ENCODE measurements around the gene FBXL20. TPM values are rescaled to one million over a fixed set of nuclear protein-coding genes. Genes with fewer than 3 reads are reported as not detected.
"Not testable (repeated sequence)": the region's sequence is repeated elsewhere in the genome, so short reads cannot be mapped to it uniquely, and the experiment has no call there.

The FBXL20 gene
- total and polyA plus RNA-seq, 4 donors = 3.2 to 31.7 (median 11.5) TPM

DNA sequence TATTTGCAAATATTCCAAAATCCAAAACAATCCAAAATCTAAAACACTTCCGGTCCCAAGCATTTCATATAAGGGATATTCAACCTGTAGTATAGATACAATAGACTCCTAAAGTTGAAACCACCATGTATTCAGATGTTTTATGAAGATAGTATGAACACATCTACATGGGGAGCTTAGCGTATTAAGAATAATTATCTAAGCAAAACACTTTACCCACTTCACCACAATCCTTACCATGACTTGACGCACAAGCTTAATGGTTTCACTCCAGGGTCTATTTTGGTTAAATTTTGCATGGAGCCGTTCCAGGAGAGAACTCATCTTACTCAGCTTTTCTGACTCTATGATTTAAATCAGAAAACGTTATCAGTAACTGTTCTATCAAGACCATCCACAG, 46.1 kb upstream of the FBXL20 start:
- no peaks in the 10 kb centered on the region for H3K27me3 ChIP-seq (ENCODE audit: control insufficient read depth in 3 of 3, insufficient read depth in 3 of 3, low read length in 2 of 3)
- 92 to 94% methylated on average over 5 of the region's 5 CpGs for WGBS, 2 donors
- ATAC-seq (ENCODE audit: insufficient read depth, low FRiP score) = no peak
- H3K4me3 ChIP-seq = no peak overlapping the region
- TF ChIP-seq, protein P1, sequence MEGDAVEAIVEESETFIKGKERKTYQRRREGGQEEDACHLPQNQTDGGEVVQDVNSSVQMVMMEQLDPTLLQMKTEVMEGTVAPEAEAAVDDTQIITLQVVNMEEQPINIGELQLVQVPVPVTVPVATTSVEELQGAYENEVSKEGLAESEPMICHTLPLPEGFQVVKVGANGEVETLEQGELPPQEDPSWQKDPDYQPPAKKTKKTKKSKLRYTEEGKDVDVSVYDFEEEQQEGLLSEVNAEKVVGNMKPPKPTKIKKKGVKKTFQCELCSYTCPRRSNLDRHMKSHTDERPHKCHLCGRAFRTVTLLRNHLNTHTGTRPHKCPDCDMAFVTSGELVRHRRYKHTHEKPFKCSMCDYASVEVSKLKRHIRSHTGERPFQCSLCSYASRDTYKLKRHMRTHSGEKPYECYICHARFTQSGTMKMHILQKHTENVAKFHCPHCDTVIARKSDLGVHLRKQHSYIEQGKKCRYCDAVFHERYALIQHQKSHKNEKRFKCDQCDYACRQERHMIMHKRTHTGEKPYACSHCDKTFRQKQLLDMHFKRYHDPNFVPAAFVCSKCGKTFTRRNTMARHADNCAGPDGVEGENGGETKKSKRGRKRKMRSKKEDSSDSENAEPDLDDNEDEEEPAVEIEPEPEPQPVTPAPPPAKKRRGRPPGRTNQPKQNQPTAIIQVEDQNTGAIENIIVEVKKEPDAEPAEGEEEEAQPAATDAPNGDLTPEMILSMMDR (IDR thresholded peaks at IDR 0.05; ENCODE audit: control extremely low read depth, extremely low read depth) = no peak
- H3K36me3 ChIP-seq (ENCODE audit: control insufficient read depth in 4 of 4, insufficient read depth in 4 of 4, low read length in 4 of 4) = peaks cover 9 to 20% (median 13%) of the 10 kb centered on the region in 4 donors
- no peak overlapping the region for H3K9ac ChIP-seq (ENCODE audit: insufficient read depth in 1 of 2, low read length in 2 of 2)
- no peak for DNase-seq
- no peaks in the 10 kb centered on the region for H3K9me3 ChIP-seq (ENCODE audit: control insufficient read depth in 4 of 4, insufficient read depth in 3 of 4, low read length in 3 of 4)
- H3K4me1 ChIP-seq (ENCODE audit: control insufficient read depth in 5 of 5, insufficient read depth in 5 of 5, low read length in 5 of 5) = peaks cover 0 to 12% (median 6%) of the 10 kb centered on the region in 5 donors
- H3K27ac ChIP-seq (ENCODE audit: low read depth in 1 of 2, low read length in 1 of 2) = no peak overlapping the region

DNA sequence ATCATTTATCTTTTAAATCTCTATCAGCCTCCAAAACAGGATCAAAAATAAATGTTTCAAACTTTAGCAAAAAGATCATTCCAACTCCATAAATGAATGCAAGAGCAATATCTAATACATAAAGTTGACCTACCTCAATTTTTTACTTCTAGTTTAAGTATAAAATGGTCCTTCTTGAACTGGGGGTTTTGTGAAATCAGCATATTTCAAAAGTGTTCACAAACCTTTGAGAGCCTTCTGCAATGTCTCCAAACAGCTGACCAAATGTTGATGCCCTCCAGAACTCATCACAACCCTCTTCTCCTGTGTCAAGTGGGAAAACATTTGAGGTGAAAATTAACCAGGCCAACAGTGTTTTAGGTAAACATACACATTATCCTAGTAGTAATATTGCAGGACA, 41.9 kb upstream of the FBXL20 start:
- Histone ChIP-seq H3K36me3 (ENCODE audit: control insufficient read depth in 4 of 4, insufficient read depth in 4 of 4, low read length in 4 of 4) (peaks cover 10 to 33% (median 27%) of the 10 kb centered on the region in 4 donors), H3K9ac (ENCODE audit: insufficient read depth in 1 of 2, low read length in 2 of 2) (no peak overlapping the region), H3K27ac (ENCODE audit: low read depth in 1 of 2, low read length in 1 of 2) (no peak overlapping the region), H3K27me3 (ENCODE audit: control insufficient read depth in 3 of 3, insufficient read depth in 3 of 3, low read length in 2 of 3) (no peaks in the 10 kb centered on the region), H3K4me3 (no peak overlapping the region), H3K4me1 (ENCODE audit: control insufficient read depth in 5 of 5, insufficient read depth in 5 of 5, low read length in 5 of 5) (no peaks in the 10 kb centered on the region), H3K9me3 (ENCODE audit: control insufficient read depth in 4 of 4, insufficient read depth in 3 of 4, low read length in 3 of 4) (no peaks in the 10 kb centered on the region)
- ATAC-seq (ENCODE audit: insufficient read depth, low FRiP score) = no peak
- TF ChIP-seq, protein P1 (IDR thresholded peaks at IDR 0.05; ENCODE audit: control extremely low read depth, extremely low read depth) = no peak
- no peak for DNase-seq

DNA sequence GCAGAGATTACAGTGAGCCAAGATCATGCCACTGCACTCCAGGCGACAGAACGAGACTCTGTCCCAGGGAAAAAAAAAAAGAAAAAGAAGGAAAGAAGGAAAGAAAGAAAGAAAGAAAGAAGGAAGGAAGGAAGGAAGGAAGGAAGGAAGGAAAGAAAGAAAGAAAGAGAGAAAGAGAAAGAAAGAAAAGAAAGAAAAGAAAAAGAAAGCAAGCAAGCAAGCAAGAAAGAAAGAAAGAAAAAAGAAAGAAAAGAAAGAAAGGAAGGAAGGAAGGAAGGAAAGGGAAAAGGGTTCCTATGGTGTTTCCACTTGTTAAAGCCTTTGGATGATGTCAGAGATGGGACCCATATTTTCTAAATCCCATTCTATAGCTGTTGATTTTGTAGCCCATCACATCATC, 38.4 kb upstream of the FBXL20 start:
- not testable (repeated sequence) for DNase-seq; H3K4me3 ChIP-seq; H3K4me1 ChIP-seq (ENCODE audit: control insufficient read depth in 5 of 5, insufficient read depth in 5 of 5, low read length in 5 of 5); ATAC-seq (ENCODE audit: insufficient read depth, low FRiP score); H3K27me3 ChIP-seq (ENCODE audit: control insufficient read depth in 3 of 3, insufficient read depth in 3 of 3, low read length in 2 of 3); H3K9me3 ChIP-seq (ENCODE audit: control insufficient read depth in 4 of 4, insufficient read depth in 3 of 4, low read length in 3 of 4); H3K9ac ChIP-seq (ENCODE audit: insufficient read depth in 1 of 2, low read length in 2 of 2); H3K27ac ChIP-seq (ENCODE audit: low read depth in 1 of 2, low read length in 1 of 2)
- 94 to 100% methylated on average over 2 of the region's 2 CpGs for WGBS, 2 donors
- H3K36me3 ChIP-seq (ENCODE audit: control insufficient read depth in 4 of 4, insufficient read depth in 4 of 4, low read length in 4 of 4) = peaks cover 9 to 28% (median 24%) of the 10 kb centered on the region in 4 donors

DNA sequence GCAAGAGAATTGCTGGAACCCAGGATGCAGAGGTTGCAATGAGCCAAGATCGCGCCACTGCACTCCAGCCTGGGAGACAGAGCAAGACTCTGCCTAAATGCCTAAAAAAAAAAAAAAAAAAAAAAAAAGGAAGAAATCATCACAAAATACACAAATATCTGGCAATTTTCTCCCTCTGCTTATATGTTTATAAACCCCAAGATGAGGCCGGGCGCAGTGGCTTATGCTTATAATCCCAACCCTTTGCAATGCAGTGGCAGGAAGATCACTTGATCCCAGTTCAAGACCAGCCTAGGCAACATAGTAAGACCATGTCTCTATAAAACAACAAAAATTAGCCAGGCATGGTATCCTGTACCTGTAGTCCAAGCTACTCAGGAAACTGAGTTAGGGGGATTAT, 28.2 kb upstream of the FBXL20 start:
- H3K36me3 ChIP-seq (ENCODE audit: control insufficient read depth in 4 of 4, insufficient read depth in 4 of 4, low read length in 4 of 4) = peaks cover 30 to 43% (median 31%) of the 10 kb centered on the region in 4 donors
- WGBS, 2 donors = 94 to 99% methylated on average over 4 of the region's 4 CpGs
- no peaks in the 10 kb centered on the region for H3K27me3 ChIP-seq (ENCODE audit: control insufficient read depth in 3 of 3, insufficient read depth in 3 of 3, low read length in 2 of 3)
- no peak for ATAC-seq (ENCODE audit: insufficient read depth, low FRiP score)
- H3K4me3 ChIP-seq = no peak overlapping the region
- H3K4me1 ChIP-seq (ENCODE audit: control insufficient read depth in 5 of 5, insufficient read depth in 5 of 5, low read length in 5 of 5) = peaks cover 0 to 2% (median 0%) of the 10 kb centered on the region in 5 donors
- no peaks in the 10 kb centered on the region for H3K9me3 ChIP-seq (ENCODE audit: control insufficient read depth in 4 of 4, insufficient read depth in 3 of 4, low read length in 3 of 4)
- DNase-seq = no peak
- H3K9ac ChIP-seq (ENCODE audit: insufficient read depth in 1 of 2, low read length in 2 of 2) = no peak overlapping the region
- TF ChIP-seq, protein P1 (IDR thresholded peaks at IDR 0.05; ENCODE audit: control extremely low read depth, extremely low read depth) = no peak
- no peak overlapping the region for H3K27ac ChIP-seq (ENCODE audit: low read depth in 1 of 2, low read length in 1 of 2)
